GM23248 (cell line): ENCODE results near the gene LRP6.

Source experiments
- EZH2 ChIP-seq: fragments of 200-600 bp; sonication (generic); IDR thresholded peaks from 2 replicates; pipeline ENCODE4 v1.6.1; 2018; ENCODE audit warnings: antibody characterized with exemption, mild to moderate bottlenecking; ENCODE audit not compliant: insufficient read depth, poor library complexity, severe bottlenecking
- EZH2phosphoT487 ChIP-seq: fragments of 200-600 bp; sonication (generic); IDR thresholded peaks from 2 replicates; pipeline ENCODE4 v1.6.1; 2018; ENCODE audit warnings: antibody characterized with exemption, moderate library complexity, mild to moderate bottlenecking, low read depth; ENCODE audit not compliant: insufficient read depth

GRCh38 chr12:12159988-12160387 is 106.9 kb downstream of the LRP6 start:
- TF ChIP-seq EZH2 (no peak), EZH2phosphoT487 (no peak)
